ENCODE data around the gene CDH4. TPM values are rescaled to one million over a fixed set of nuclear protein-coding genes. Genes with fewer than 3 reads are reported as not detected.

The CDH4 gene
- total and polyA plus RNA-seq, 12 donors, result 0.04 to 0.25 (median 0.08) TPM; not detected in 5

DNA sequence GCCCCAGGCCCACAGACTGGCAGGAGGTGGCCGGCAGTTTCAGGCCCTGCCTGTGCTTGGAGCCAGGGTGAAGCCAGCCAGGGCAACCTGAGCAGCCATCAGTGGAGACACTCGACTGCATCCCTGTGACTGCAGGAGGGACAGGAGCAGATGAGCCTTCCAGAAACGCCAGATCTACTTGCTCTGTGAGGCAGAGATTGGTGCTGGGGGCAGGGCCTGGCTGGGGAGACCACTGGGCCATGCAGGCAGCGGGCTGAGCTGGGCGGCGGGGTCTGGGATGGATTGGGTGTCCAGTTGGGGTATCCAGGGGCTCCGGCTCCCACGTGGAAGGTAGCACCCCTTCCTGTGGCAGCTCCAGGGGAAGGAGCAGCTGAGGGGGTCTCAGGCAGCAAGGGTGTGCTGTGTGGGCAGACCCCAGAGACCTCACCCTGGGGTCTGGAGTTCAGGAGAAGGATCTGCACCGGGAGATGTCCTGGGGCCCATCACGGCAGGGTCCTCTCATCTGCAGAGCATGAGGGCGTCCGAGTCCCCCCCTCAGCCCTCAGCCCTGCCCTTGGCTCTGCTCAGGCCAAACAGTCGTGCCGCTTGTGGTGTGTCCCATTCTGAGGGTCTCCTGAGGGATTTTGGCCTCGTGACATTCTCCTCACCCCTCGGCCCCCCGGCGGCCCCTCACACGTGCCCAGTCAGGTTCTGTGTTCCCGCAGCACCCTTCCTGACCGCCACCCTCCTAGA, 478.7 kb downstream of the CDH4 start:
- Histone ChIP-seq H3K36me3 (no peaks in the 10 kb centered on the region), H3K9me3 (no peaks in the 10 kb centered on the region), H3K27me3 (peaks cover 0 to 40% (median 17%) of the 10 kb centered on the region in 7 donors), H3K27ac (no peak overlapping the region), H3K4me3 (no peak overlapping the region), H3K4me1 (no peaks in the 10 kb centered on the region)
- TF ChIP-seq, protein P1, sequence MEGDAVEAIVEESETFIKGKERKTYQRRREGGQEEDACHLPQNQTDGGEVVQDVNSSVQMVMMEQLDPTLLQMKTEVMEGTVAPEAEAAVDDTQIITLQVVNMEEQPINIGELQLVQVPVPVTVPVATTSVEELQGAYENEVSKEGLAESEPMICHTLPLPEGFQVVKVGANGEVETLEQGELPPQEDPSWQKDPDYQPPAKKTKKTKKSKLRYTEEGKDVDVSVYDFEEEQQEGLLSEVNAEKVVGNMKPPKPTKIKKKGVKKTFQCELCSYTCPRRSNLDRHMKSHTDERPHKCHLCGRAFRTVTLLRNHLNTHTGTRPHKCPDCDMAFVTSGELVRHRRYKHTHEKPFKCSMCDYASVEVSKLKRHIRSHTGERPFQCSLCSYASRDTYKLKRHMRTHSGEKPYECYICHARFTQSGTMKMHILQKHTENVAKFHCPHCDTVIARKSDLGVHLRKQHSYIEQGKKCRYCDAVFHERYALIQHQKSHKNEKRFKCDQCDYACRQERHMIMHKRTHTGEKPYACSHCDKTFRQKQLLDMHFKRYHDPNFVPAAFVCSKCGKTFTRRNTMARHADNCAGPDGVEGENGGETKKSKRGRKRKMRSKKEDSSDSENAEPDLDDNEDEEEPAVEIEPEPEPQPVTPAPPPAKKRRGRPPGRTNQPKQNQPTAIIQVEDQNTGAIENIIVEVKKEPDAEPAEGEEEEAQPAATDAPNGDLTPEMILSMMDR (IDR thresholded peaks at IDR 0.05), result no peak
- WGBS, 2 donors, result 78 to 82% methylated on average over 21 of the region's 21 CpGs
- DNase-seq, result no peak
- ATAC-seq, result no peak
- intact Hi-C loops (cut with DNase I), result no loop called here

DNA sequence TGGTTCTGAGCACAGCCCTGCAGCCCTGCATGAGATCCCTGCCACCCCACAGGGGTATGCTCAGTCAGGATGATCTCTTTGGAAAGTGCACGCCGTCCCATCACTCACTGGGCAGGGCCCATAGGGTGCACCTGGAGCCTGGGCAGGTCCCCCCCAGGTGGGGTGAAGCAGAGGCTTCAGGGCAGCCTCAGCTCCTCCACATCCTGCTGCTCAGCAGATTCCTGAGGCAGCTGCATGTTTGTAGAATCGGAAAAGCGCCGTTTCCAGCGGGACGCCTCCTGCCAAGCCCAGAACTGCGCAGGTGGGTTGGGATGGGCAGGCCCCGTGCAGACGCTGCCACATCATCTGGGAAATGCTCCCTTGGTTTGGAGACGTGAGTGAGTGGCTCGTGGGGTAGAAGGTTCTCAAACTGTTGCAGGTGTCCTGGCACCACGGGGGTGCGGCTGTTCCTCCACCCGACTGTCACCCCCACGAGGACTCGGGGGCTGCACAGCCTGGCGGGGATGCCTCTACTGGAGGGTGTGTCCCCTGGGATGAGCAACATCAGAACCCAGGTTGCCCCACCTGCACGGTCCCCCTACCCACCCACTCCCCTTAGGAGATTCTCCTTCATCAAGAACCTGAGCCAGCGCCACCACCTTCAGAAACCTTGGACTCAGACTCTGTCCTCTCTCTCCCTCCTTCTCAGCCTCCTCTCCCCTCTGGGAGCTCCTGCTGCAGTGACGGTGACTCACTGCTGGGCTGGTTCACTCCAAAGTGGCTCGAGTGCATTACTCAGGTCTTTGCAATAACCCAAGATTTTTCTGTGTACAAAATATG, 479.5 kb downstream of the CDH4 start:
- DNase-seq, result no peak
- intact Hi-C loops (cut with DNase I), result no loop called here

DNA sequence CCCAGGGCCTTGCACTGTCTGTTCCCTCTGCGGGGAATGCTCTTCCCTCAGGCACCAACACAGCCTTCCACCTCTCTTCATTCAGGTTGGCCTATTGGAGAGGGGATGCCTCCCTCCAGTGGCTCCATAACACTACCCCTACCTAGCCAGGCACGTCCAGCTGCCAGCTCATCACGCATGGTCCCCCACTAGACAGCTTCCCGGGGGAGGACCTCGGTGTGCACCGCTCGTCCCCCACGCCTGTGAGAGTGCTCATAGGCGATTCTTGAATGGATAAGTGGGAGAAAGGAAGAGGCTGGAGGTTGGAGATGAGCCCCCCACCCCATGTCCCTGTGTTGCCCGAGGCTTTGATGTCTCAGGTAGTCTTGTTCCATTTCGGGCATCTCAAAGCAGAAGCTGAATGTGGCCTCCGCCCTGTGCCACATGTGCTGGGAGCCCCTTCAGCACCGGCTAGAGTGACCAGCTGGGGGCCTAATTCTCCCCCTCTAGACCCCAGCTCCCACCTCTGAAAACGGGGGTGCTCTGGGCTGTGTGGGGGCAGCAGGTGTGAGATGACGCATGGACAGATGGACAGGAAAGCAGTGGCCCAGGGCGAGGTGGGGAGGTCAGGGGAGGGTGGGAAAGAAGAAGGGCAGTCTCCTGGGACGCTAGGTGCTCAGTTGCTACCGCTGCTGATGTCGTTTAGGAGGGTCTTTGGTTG, 480.6 kb downstream of the CDH4 start:
- TF ChIP-seq, protein P1 (IDR thresholded peaks at IDR 0.05), result no peak
- WGBS, 2 donors, result 76 to 80% methylated on average over 19 of the region's 19 CpGs
- H3K9me3 ChIP-seq, result no peaks in the 10 kb centered on the region
- H3K27me3 ChIP-seq, result peaks cover 0 to 50% (median 19%) of the 10 kb centered on the region in 7 donors
- H3K36me3 ChIP-seq, result no peaks in the 10 kb centered on the region
- no peak overlapping the region for H3K4me3 ChIP-seq
- ATAC-seq, result no peak
- H3K4me1 ChIP-seq, result no peaks in the 10 kb centered on the region
- DNase-seq, result no peak
- no peak overlapping the region for H3K27ac ChIP-seq
- intact Hi-C loops (cut with DNase I), result no loop called here

More for the DNA sequence above, 479.5 kb downstream of the CDH4 start:
- TF ChIP-seq, protein P1 (IDR thresholded peaks at IDR 0.05), result no peak
- 81 to 82% methylated on average over 22 of the region's 22 CpGs for WGBS, 2 donors
- no peak overlapping the region for H3K27ac ChIP-seq
- H3K27me3 ChIP-seq, result peaks cover 0 to 40% (median 21%) of the 10 kb centered on the region in 7 donors
- ATAC-seq, result no peak
- no peak overlapping the region for H3K4me3 ChIP-seq
- no peaks in the 10 kb centered on the region for H3K4me1 ChIP-seq
- no peaks in the 10 kb centered on the region for H3K36me3 ChIP-seq
- H3K9me3 ChIP-seq, result no peaks in the 10 kb centered on the region

DNA sequence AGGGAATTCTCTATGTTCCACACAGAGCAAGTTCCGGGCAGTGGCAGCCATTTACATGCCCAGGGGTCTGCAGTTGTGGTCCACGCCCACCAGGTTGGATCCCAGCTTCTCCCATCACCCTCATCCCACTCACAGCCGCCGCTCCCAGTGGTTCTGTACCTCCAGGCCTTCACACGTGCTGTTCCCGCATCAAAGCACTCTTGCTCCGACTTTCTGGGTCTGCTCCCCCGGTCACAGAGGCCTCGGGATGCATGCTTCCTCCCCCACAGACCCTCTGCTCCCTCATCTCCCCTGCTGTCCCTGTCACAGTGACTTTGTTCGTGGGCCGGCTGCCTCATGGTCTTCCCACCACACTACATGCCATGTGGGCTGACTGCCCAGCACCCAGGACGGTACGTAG, 481.2 kb downstream of the CDH4 start:
- ATAC-seq, result no peak
- WGBS, 2 donors, result 74 to 79% methylated on average over 13 of the region's 13 CpGs

More for the DNA sequence above, 481.2 kb downstream of the CDH4 start:
- Histone ChIP-seq H3K27ac (no peak overlapping the region), H3K36me3 (no peaks in the 10 kb centered on the region), H3K4me1 (no peaks in the 10 kb centered on the region), H3K4me3 (no peak overlapping the region), H3K9me3 (no peaks in the 10 kb centered on the region), H3K27me3 (peaks cover 0 to 55% (median 19%) of the 10 kb centered on the region in 7 donors)
- TF ChIP-seq, protein P1 (IDR thresholded peaks at IDR 0.05), result no peak
- DNase-seq, result no peak
- intact Hi-C loops (cut with DNase I), result no loop called here

Data from heart right ventricle (tissue), 16 donors.